GM12872 (cell line): ENCODE results near the gene ATR.

Source experiments
- TF ChIP-seq, protein P1 (sequence below): IDR thresholded peaks from 3 replicates; pipeline ENCODE4 v1.5.1; 2011; ENCODE audit warnings: low read depth, mild to moderate bottlenecking, low read length, moderate library complexity; ENCODE audit not compliant: insufficient read depth

The ATR gene

DNA sequence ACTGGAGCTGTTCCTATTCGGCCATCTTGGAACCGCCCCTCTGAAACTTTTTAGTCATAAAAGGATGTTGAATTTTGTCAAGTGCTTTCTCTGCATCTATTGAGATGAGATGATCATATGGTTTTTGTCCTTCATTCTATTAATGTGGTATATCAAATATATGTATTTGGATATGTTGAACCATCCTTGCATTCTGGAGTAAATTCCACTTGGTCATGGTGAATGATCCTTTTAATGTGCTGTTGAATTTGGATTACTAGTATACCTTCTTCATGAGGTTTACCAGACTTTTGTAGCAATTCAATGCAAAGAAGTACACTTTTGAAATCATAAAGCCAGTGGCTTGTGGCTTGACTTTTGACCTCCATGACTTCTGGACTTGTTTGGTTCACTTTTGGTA lies 97.3 kb downstream of the ATR start:
- TF ChIP-seq, protein P1, sequence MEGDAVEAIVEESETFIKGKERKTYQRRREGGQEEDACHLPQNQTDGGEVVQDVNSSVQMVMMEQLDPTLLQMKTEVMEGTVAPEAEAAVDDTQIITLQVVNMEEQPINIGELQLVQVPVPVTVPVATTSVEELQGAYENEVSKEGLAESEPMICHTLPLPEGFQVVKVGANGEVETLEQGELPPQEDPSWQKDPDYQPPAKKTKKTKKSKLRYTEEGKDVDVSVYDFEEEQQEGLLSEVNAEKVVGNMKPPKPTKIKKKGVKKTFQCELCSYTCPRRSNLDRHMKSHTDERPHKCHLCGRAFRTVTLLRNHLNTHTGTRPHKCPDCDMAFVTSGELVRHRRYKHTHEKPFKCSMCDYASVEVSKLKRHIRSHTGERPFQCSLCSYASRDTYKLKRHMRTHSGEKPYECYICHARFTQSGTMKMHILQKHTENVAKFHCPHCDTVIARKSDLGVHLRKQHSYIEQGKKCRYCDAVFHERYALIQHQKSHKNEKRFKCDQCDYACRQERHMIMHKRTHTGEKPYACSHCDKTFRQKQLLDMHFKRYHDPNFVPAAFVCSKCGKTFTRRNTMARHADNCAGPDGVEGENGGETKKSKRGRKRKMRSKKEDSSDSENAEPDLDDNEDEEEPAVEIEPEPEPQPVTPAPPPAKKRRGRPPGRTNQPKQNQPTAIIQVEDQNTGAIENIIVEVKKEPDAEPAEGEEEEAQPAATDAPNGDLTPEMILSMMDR, result no peak

DNA sequence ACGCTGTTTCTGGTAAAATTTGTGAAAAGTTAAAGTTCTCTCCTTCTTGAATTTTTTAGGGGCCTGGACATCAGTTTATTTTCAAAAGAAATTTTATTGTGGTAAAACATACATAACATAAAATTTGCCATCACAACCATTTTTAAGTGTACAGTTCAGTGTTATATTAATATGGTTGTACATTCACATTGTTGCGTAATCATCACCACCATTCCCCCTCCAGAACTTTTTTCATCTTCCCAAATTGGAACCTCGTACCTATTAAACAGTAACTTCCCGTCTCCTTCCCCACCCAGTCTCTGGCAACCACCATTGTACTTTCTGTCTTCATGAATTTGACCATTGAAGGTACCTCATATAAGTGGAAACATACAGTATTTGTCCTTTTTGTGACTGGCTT lies 107.7 kb downstream of the ATR start:
- TF ChIP-seq, protein P1, result no peak

DNA sequence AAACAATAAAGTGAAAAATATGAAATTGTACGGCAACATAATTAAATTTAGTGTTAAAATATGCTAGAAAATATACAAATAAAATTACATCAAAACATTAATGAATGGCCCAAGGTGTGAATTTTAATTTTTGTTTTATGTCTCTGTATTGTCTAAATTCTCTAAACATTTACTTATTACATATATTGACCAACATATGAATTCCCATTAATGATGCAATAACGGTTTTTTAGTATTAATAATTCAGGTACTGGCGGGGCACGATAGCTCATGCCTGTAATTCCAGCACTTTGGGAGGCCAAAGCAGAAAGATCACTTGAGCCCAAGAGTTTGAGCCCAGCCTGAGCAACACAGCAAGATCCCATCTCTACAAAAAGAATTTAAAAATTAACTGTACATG lies 110.1 kb downstream of the ATR start:
- TF ChIP-seq, protein P1, result no peak

DNA sequence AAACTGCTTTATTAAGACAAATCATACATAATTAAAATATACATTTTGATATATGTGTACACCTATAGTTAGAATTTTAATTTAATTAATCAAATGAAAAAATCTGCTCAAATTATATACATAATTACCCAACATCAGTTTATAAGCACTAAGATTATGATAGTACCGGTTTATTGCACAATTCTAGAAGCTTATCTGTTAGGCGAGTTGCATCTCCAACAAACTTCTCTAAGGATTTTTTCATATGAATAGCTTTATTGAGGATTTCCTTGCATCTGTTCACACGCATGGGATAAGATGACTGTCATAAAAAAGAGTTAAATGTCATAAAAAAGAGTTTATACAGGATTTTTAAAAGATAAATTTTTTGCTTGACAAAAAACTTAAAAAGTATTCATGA lies 110.8 kb downstream of the ATR start:
- TF ChIP-seq, protein P1, result no peak

DNA sequence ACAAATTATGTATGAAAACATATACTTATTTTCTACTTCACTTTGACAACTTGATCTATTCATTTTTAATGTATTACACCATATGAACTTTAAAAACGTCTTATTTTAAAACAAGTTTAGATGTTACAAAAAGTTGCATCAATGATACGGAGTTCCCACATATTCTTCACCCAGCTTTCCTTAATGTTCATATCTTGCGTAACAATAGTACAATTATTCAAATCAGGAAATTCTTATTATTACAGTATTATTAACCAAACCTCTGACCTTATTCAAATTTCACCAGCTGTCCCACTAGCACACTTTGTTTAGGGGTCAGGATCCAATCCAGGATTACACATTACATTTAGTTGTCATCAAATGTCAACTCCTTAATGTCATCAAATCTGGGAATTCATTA lies 117.8 kb downstream of the ATR start:
- TF ChIP-seq, protein P1, result no peak

DNA sequence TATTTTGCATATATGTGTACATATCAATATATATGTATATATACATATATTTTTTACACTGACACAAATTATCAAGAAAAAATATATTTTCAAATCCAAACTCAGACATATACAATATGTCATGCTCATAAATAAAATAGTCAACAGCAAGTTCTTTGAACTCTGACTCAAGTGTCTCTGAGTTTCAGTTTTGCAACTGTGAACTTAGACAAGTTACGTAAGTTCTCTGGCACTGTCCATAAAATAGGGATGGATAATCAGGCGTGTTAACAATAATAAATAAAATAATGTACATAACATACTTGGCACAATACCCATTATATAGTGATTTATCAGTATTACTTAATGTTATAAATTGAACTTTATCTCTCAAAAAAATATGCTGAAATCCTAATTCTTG lies 118.6 kb downstream of the ATR start:
- TF ChIP-seq, protein P1, result no peak

DNA sequence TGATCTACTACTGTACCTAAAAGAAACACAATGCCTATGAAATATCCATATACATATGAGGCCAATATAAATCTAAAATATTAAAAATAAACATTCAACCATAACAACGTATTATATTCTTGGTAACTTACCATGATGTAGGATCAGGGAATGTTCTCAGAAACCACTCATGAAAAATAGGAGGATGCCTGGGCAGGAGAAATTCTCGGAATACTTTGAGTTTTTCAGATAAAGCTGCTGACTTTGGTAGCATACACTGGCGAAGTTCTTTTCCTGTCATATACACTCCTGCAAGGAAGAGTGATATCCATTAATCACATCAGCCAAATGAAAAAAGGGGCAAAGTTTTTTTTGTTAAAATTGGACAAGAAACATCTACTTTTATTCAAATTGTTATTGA lies 119.4 kb downstream of the ATR start:
- TF ChIP-seq, protein P1, result no peak

DNA sequence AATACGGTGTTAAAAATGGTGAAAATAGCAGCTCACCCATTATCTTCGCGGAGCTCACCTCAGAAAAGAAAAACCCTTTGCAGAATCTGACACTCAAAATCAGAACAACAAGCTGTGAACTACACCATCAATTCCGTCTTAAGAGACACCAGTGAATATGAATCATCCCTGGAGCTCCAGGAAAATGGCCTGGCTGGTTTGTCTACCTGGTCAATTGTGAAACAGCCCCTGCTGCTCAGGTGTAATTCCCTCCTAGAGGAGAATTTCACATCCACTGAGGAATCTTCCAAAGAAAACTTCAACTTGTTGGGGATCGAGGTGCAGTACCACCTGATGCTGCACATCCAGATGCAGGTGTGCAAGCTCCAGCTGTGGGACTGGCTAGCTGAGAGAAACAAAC lies 127.7 kb downstream of the ATR start:
- TF ChIP-seq, protein P1, result no peak
